ENCODE measurements around the gene ETDB. TPM values are rescaled to one million over a fixed set of nuclear protein-coding genes. Genes with fewer than 3 reads are reported as not detected.

The ETDB gene
- total and polyA plus RNA-seq, 8 donors: not detected

- H3K4me1 ChIP-seq: no peaks in the 10 kb centered on the region
- H3K9me3 ChIP-seq: no peaks in the 10 kb centered on the region
- intact Hi-C loops (cut with DNase I; ENCODE audit: low total_unique reads): loop anchor here (10.0 kb wide), 1 partner anchor 117 kb away; no protein-coding TSS in a partner anchor
- TF ChIP-seq EP300 (IDR thresholded peaks at IDR 0.05): no peak
- no peak for TF ChIP-seq CTCF (IDR thresholded peaks at IDR 0.05)
- TF ChIP-seq POLR2AphosphoS5 (IDR thresholded peaks at IDR 0.05): no peak
- TF ChIP-seq POLR2A (IDR thresholded peaks at IDR 0.05): no peak
- H3K27me3 ChIP-seq: peaks cover 0 to 6% (median 0%) of the 10 kb centered on the region in 3 donors
- DNase-seq: no peak
- no peaks in the 10 kb centered on the region for H3K36me3 ChIP-seq
- no peak overlapping the region for H3K27ac ChIP-seq
- no peak overlapping the region for H3K4me3 ChIP-seq
- 41 to 63% (median 55%) methylated on average over 2 of the region's 2 CpGs for WGBS, 5 donors
These were observed 38.5 kb downstream of the ETDB start for GRCh38 chrX:135081693-135082404.

Other genes with a start within 250 kb of the ETDB start
- 100 to 1,000 TPM in 1 of 5 donors, 10 to 100 TPM in 2, 1 to 10 TPM in 2; 4.3 to 179 (median 14.3) TPM for gene MOSPD1, start 205.3 kb downstream of the ETDB start, total RNA-seq
- 10 to 100 TPM in 2 of 3 donors, 1 to 10 TPM in 1; 5.2 to 12.7 (median 10.5) TPM for gene MOSPD1, start 205.3 kb downstream of the ETDB start, polyA plus RNA-seq
- 1 to 10 TPM in 1 of 5 donors, under 1 TPM in 2, not detected in 2; 0.45 to 2.4 (median 0.58) TPM for gene SMIM10, start 129.5 kb downstream of the ETDB start, total RNA-seq
- 10 to 100 TPM in 2 of 3 donors, 1 to 10 TPM in 1; 5.6 to 13.1 (median 12.5) TPM for gene SMIM10, start 129.5 kb downstream of the ETDB start, polyA plus RNA-seq
- 10 to 100 TPM in 1 of 5 donors, 1 to 10 TPM in 4; 3.9 to 23.8 (median 6.2) TPM for gene RTL8B, start 98.0 kb downstream of the ETDB start, total RNA-seq
- 10 to 100 TPM; 10.2 to 12.1 (median 12.1) TPM for gene RTL8B, start 98.0 kb downstream of the ETDB start, polyA plus RNA-seq
- 100 to 1,000 TPM in 1 of 5 donors, 10 to 100 TPM in 4; 18.0 to 368 (median 29.5) TPM for gene RTL8C, start 88.2 kb downstream of the ETDB start, total RNA-seq
- gene RTL8C, start 88.2 kb downstream of the ETDB start, polyA plus RNA-seq: 100 to 1,000 TPM in 2 of 3 donors, 10 to 100 TPM in 1; 77.1 to 112 (median 110) TPM
- 100 to 1,000 TPM in 1 of 5 donors, 10 to 100 TPM in 3, 1 to 10 TPM in 1; 2.4 to 125 (median 14.6) TPM for gene RTL8A, start 68.4 kb downstream of the ETDB start, total RNA-seq
- 100 to 1,000 TPM in 1 of 3 donors, 10 to 100 TPM in 2; 81.4 to 123 (median 91.7) TPM for gene RTL8A, start 68.4 kb downstream of the ETDB start, polyA plus RNA-seq
- gene SMIM10L2B, start 21.8 kb downstream of the ETDB start, total RNA-seq: 1 to 10 TPM in 2 of 5 donors, under 1 TPM in 1, not detected in 2; 0.58 to 4.3 (median 2.2) TPM
- gene SMIM10L2B, start 21.8 kb downstream of the ETDB start, polyA plus RNA-seq: 1 to 10 TPM; 1.3 to 1.8 (median 1.7) TPM
- not detected for gene CT55, start 50.9 kb upstream of the ETDB start, total RNA-seq
- gene CT55, start 50.9 kb upstream of the ETDB start, polyA plus RNA-seq: not detected
- not detected for gene ETDA, start 131.5 kb upstream of the ETDB start, total RNA-seq
- not detected for gene ETDA, start 131.5 kb upstream of the ETDB start, polyA plus RNA-seq
- gene ETDC, start 189.0 kb upstream of the ETDB start, total RNA-seq: not detected
- not detected for gene ETDC, start 189.0 kb upstream of the ETDB start, polyA plus RNA-seq
- gene ZNF75D, start 223.6 kb upstream of the ETDB start, total RNA-seq: 10 to 100 TPM in 3 of 5 donors, 1 to 10 TPM in 2; 1.8 to 30.4 (median 12.2) TPM
- 1 to 10 TPM; 4.0 to 8.3 (median 5.3) TPM for gene ZNF75D, start 223.6 kb upstream of the ETDB start, polyA plus RNA-seq
- gene ZNF449, start 224.3 kb upstream of the ETDB start, total RNA-seq: 10 to 100 TPM in 4 of 5 donors, 1 to 10 TPM in 1; 1.8 to 16.5 (median 11.9) TPM
- gene ZNF449, start 224.3 kb upstream of the ETDB start, polyA plus RNA-seq: 1 to 10 TPM in 1 of 3 donors, under 1 TPM in 2; 0.92 to 2.2 (median 0.93) TPM